Neuronal stem cell (in vitro differentiated cells): ENCODE measurements around the gene TMTC1.

Source experiments
- DNase-seq: peaks from one replicate; pipeline ENCODE4 v3.0.0-alpha.2; 2013; ENCODE audit warnings: low spot score
- H2AFZ ChIP-seq: one replicate; pipeline ENCODE4 v1.6.1; 2013; ENCODE audit warnings: mild to moderate bottlenecking, low read length, inconsistent platforms
- H2AK5ac ChIP-seq: 2 replicates; pipeline ENCODE4 v1.6.1; 2013; ENCODE audit warnings: low read depth, mild to moderate bottlenecking, inconsistent platforms, low read length, moderate library complexity, mixed read lengths
- H2BK120ac ChIP-seq: 2 replicates; pipeline ENCODE4 v1.6.1; 2013; ENCODE audit warnings: low read depth, mild to moderate bottlenecking, inconsistent platforms, low read length, moderate library complexity, mixed read lengths
- H2BK12ac ChIP-seq: one replicate; pipeline ENCODE4 v1.6.1; 2013; ENCODE audit warnings: low read length, inconsistent platforms
- H2BK15ac ChIP-seq: 2 replicates; pipeline ENCODE4 v1.6.1; 2013; ENCODE audit warnings: mild to moderate bottlenecking, low read length, inconsistent platforms, mixed read lengths
- H2BK5ac ChIP-seq: one replicate; pipeline ENCODE4 v1.6.1; 2013; ENCODE audit warnings: inconsistent platforms, mild to moderate bottlenecking, low read length, moderate library complexity
- H3K14ac ChIP-seq: one replicate; pipeline ENCODE4 v1.6.1; 2013; ENCODE audit warnings: low read length, inconsistent platforms
- H3K18ac ChIP-seq: 2 replicates; pipeline ENCODE4 v1.6.1; 2013; ENCODE audit warnings: low read length, inconsistent platforms
- H3K23ac ChIP-seq: 2 replicates; pipeline ENCODE4 v1.6.1; 2013; ENCODE audit warnings: low read depth, mild to moderate bottlenecking, mixed read lengths, low read length, inconsistent platforms; ENCODE audit not compliant: poor library complexity
- H3K27ac ChIP-seq: replicated peaks from 3 replicates; pipeline ENCODE4 v1.5.1; 2013; ENCODE audit warnings: low read length, inconsistent platforms
- H3K27me3 ChIP-seq, 3 experiments: 2 replicates each; pipeline ENCODE4 v1.6.1; 2013; ENCODE audit warnings: low read length in 3 of 3, mild to moderate bottlenecking in 2 of 3, inconsistent platforms in 1 of 3, low read depth in 1 of 3, mixed read lengths in 1 of 3, moderate library complexity in 1 of 3; ENCODE audit not compliant: control insufficient read depth in 3 of 3, insufficient read depth in 3 of 3
- H3K36me3 ChIP-seq, 2 donors: replicated peaks in 1 of 2; 2 replicates each; pipeline ENCODE4 v1.6.1; 2013; ENCODE audit warnings: low read length in 2 of 2; ENCODE audit not compliant: control insufficient read depth in 2 of 2, insufficient read depth in 2 of 2
- H3K4ac ChIP-seq: 2 replicates; pipeline ENCODE4 v1.6.1; 2013; ENCODE audit warnings: inconsistent platforms, mild to moderate bottlenecking, low read length, moderate library complexity
- H3K4me1 ChIP-seq, 2 donors: 1 replicate in 1 of 2; 2 replicates in 1 of 2; pipeline ENCODE4 v1.6.1; 2013; ENCODE audit warnings: low read length in 2 of 2, low read depth in 1 of 2; ENCODE audit not compliant: control insufficient read depth in 2 of 2, insufficient read depth in 1 of 2
- H3K4me2 ChIP-seq: one replicate; pipeline ENCODE4 v1.6.1; 2013; ENCODE audit warnings: mild to moderate bottlenecking, low read length, inconsistent platforms; ENCODE audit not compliant: insufficient read depth, poor library complexity, severe bottlenecking
- H3K4me3 ChIP-seq, 2 donors: 2 replicates each; pipeline ENCODE4 v1.5.1; 2013; ENCODE audit warnings: low read length in 2 of 2, mild to moderate bottlenecking in 2 of 2, inconsistent platforms in 1 of 2, moderate library complexity in 1 of 2
- H3K79me1 ChIP-seq: one replicate; pipeline ENCODE4 v1.6.1; 2013; ENCODE audit warnings: low read depth, mild to moderate bottlenecking, inconsistent platforms, low read length, moderate library complexity
- H3K9ac ChIP-seq: one replicate; pipeline ENCODE4 v1.6.1; 2013; ENCODE audit warnings: mild to moderate bottlenecking, low read depth, low read length, inconsistent platforms; ENCODE audit not compliant: poor library complexity
- H3K9me3 ChIP-seq, 2 donors: replicated peaks in 1 of 2; 2 replicates each; pipeline versions ENCODE3 to v1.6.1; 2013; ENCODE audit warnings: low read length in 2 of 2, mild to moderate bottlenecking in 2 of 2, inconsistent platforms in 1 of 2, low read depth in 1 of 2, mixed read lengths in 1 of 2, moderate library complexity in 1 of 2; ENCODE audit not compliant: control insufficient read depth in 2 of 2, insufficient read depth in 1 of 2
- H4K8ac ChIP-seq: one replicate; pipeline ENCODE4 v1.6.1; 2013; ENCODE audit warnings: low read depth, mild to moderate bottlenecking, inconsistent platforms, low read length, moderate library complexity
- H4K91ac ChIP-seq: one replicate; pipeline ENCODE4 v1.6.1; 2013; ENCODE audit warnings: low read length, low read depth, mild to moderate bottlenecking, inconsistent platforms; ENCODE audit not compliant: poor library complexity
- WGBS, 2 donors: extraction: QIAGEN DNeasy Blood & Tissue Kit; methylation state at CpG; one replicate each; pipeline ENCODE4 v1.1.7; 2013; ENCODE audit warnings: missing lambda C conversion rate in 2 of 2, mixed read lengths in 1 of 2; ENCODE audit not compliant: insufficient read length in 2 of 2, insufficient replicate concordance in 1 of 2; ENCODE audit errors: extremely low coverage in 2 of 2; 5-methylcytosine and 5-hydroxymethylcytosine counted together

TMTC1 gene

GRCh38 chr12:29759950-29760349 lies 23.8 kb downstream of the TMTC1 start:
- H2AFZ ChIP-seq, result no peak overlapping the region
- no peak for DNase-seq
- H2BK12ac ChIP-seq, result no peak overlapping the region
- no peak overlapping the region for H3K4me2 ChIP-seq
- H3K14ac ChIP-seq, result no peak overlapping the region
- peaks cover 0 to 1% of the 10 kb centered on the region in 2 donors for H3K4me1 ChIP-seq
- no peak overlapping the region for H3K4me3 ChIP-seq
- H2BK5ac ChIP-seq, result no peak overlapping the region
- H3K9ac ChIP-seq, result no peak overlapping the region
- no peak overlapping the region for H2AK5ac ChIP-seq
- H4K8ac ChIP-seq, result no peak overlapping the region
- H3K79me1 ChIP-seq, result no peaks in the 10 kb centered on the region
- no peak overlapping the region for H2BK120ac ChIP-seq
- no CpG with 5 or more reads among the region's 2 CpGs for WGBS, 2 donors
- H3K23ac ChIP-seq, result no peak overlapping the region
- H2BK15ac ChIP-seq, result no peak overlapping the region
- H3K4ac ChIP-seq, result no peak overlapping the region
- H3K27me3 ChIP-seq, result no peaks in the 10 kb centered on the region
- no peak overlapping the region for H3K18ac ChIP-seq
- H3K9me3 ChIP-seq, result peaks cover 1 to 12% of the 10 kb centered on the region in 2 donors
- no peak overlapping the region for H4K91ac ChIP-seq
- H3K27ac ChIP-seq, result no peak overlapping the region
- peaks cover 1 to 74% of the 10 kb centered on the region in 2 donors for H3K36me3 ChIP-seq

DNA sequence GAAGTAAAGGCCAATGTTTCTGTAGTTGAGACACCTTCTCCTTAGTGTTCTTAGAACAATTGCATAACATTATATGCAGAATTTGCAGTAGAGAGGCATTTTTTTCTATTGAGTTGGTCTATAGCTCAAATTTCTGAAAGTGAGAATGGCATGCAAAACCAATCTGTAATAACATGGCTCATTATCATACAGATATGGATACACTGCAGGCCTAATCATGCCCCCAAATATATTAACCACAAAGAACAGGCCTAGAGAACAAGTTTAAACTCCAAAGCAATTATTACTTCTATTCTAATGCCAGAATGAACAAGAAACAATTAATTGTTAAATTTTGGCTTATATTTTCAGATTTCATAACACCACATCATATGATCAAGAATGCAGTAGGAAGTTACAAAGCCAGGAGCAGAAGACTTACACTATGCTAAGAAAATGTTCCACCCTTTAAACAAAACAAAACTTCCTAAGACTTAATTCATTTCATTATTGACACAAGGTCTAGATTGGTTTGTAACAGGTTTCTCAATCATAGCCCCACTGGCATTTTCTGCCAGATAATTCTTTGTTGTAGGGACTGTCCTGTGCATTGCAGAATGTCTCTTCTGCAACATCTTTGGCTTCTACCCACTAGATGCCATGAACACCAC lies 26.9 kb downstream of the TMTC1 start:
- H3K18ac ChIP-seq, result no peak overlapping the region
- no peak overlapping the region for H2AFZ ChIP-seq
- H4K8ac ChIP-seq, result no peak overlapping the region
- no peaks in the 10 kb centered on the region for H3K27me3 ChIP-seq
- H3K23ac ChIP-seq, result no peak overlapping the region
- no peak overlapping the region for H3K4ac ChIP-seq
- H2BK120ac ChIP-seq, result no peak overlapping the region
- no peak overlapping the region for H2AK5ac ChIP-seq
- peaks cover 1 to 12% of the 10 kb centered on the region in 2 donors for H3K9me3 ChIP-seq
- no peak overlapping the region for H3K4me3 ChIP-seq
- no peak overlapping the region for H2BK5ac ChIP-seq
- no peak overlapping the region for H4K91ac ChIP-seq
- H3K14ac ChIP-seq, result no peak overlapping the region
- H3K9ac ChIP-seq, result no peak overlapping the region
- H3K4me2 ChIP-seq, result no peak overlapping the region
- no peak overlapping the region for H3K27ac ChIP-seq
- no peak overlapping the region for H2BK12ac ChIP-seq
- peaks cover 5 to 81% of the 10 kb centered on the region in 2 donors for H3K36me3 ChIP-seq
- no peak overlapping the region for H2BK15ac ChIP-seq
- H3K79me1 ChIP-seq, result no peaks in the 10 kb centered on the region
- no peaks in the 10 kb centered on the region for H3K4me1 ChIP-seq
- no peak for DNase-seq

- Histone ChIP-seq H2BK5ac (no peak overlapping the region), H3K4me2 (no peak overlapping the region), H3K79me1 (no peaks in the 10 kb centered on the region), H3K27ac (no peak overlapping the region), H3K9ac (no peak overlapping the region), H2BK15ac (no peak overlapping the region), H3K36me3 (peaks cover 4 to 96% of the 10 kb centered on the region in 2 donors), H3K4me1 (peaks cover 0 to 2% of the 10 kb centered on the region in 2 donors), H3K23ac (no peak overlapping the region), H4K8ac (no peak overlapping the region), H4K91ac (no peak overlapping the region), H3K9me3 (peaks cover 1 to 12% of the 10 kb centered on the region in 2 donors), H2AFZ (no peak overlapping the region), H3K4ac (no peak overlapping the region), H3K18ac (no peak overlapping the region), H3K14ac (no peak overlapping the region), H2AK5ac (no peak overlapping the region), H2BK120ac (no peak overlapping the region), H3K27me3 (no peaks in the 10 kb centered on the region), H2BK12ac (no peak overlapping the region), H3K4me3 (no peak overlapping the region)
- no peak for DNase-seq
- no CpG with 5 or more reads among the region's 8 CpGs for WGBS, 2 donors
Measured at GRCh38 chr12:29754235-29755189, 29.2 kb downstream of the TMTC1 start.

DNA sequence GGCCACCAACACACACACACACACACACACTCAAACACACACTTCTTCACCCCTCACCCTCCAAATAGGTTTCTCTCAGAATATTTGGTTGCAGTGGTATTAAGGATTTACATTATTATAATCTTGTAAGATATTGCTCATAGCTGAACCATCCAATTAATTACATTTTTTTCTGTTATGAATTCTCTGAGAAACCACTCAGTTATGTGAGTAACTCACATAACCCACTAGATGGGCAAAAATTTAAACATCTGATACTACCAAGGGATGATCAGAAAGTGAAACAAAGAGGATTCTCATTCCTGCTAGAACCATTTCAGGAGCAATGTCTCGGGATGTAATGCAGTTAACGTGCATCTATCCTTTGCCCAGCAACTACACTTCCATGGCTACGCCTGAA lies 31.6 kb downstream of the TMTC1 start:
- Histone ChIP-seq H3K4me2 (no peak overlapping the region), H2BK12ac (no peak overlapping the region), H3K4me1 (peaks cover 0 to 2% of the 10 kb centered on the region in 2 donors), H4K8ac (no peak overlapping the region), H4K91ac (no peak overlapping the region), H3K14ac (no peak overlapping the region), H3K27me3 (no peaks in the 10 kb centered on the region), H2BK5ac (no peak overlapping the region), H3K9ac (no peak overlapping the region), H3K36me3 (peaks cover 3 to 95% of the 10 kb centered on the region in 2 donors), H3K79me1 (no peaks in the 10 kb centered on the region), H3K18ac (no peak overlapping the region), H3K4ac (no peak overlapping the region), H3K9me3 (no peaks in the 10 kb centered on the region), H2BK120ac (no peak overlapping the region), H2AK5ac (no peak overlapping the region), H3K27ac (no peak overlapping the region), H3K23ac (no peak overlapping the region), H2AFZ (no peak overlapping the region), H3K4me3 (no peak overlapping the region), H2BK15ac (no peak overlapping the region)
- WGBS, 2 donors, result no CpG with 5 or more reads among the region's 3 CpGs
- DNase-seq, result no peak
